Measurements from ENCODE around the gene CEP128. TPM values are rescaled to one million over a fixed set of nuclear protein-coding genes. Genes with fewer than 3 reads are reported as not detected.

Gene CEP128
- total RNA-seq, 4 donors from 2014 or later = 1.9 to 9.7 (median 4.0) TPM

DNA sequence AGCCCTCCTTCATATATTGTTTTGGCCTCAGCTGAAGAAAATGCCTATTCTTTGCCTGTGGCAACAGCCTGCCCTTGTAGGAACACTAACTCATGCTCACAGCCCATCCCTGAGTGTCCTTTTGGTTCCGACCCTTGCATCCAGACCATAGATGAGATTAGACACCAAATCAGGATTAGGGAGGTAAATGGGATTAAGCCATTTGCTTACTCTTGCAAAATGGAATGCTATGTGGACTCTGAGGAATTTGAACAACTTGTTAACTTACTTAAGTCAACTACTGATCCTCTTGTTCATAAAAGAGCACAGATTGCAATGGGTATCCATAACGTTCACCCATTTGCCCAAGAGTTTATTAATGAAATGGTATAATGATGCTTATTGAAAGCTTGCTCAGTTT lies 41.2 kb upstream of the CEP128 start:
- WGBS, 2 donors (ENCODE audit: low coverage in 1 of 2) = 86 to 88% methylated on average over 2 of the region's 2 CpGs
- Histone ChIP-seq H3K27ac (no peak overlapping the region), H3K36me3 (no peaks in the 10 kb centered on the region), H3K4me1 (peaks cover 0 to 10% (median 2%) of the 10 kb centered on the region in 4 donors), H3K27me3 (peaks cover 8% of the 10 kb centered on the region), H3K9me3 (no peaks in the 10 kb centered on the region), H3K4me3 (no peak overlapping the region)
- in situ Hi-C loops (cut with MboI; ENCODE audit: low pct_ligation_motif_present in 1 of 4, low pct_unique_long_range_greater_than_20kb in 1 of 4, low sequenced_read_pairs in 3 of 4) (loop anchor here in 3 of 4 donors (25.0 kb wide), 1 partner anchor 480 kb away; no protein-coding TSS in a partner anchor), intact Hi-C loops (cut with DNase I; ENCODE audit: low total_unique reads) (no loop called here)
- DNase-seq = no peak
- no peak for TF ChIP-seq EP300 (IDR thresholded peaks at IDR 0.05; ENCODE audit: low read depth)

- no peaks in the 10 kb centered on the region for H3K9me3 ChIP-seq
- peaks cover 0 to 11% (median 2%) of the 10 kb centered on the region in 4 donors for H3K4me1 ChIP-seq
- 85 to 100% methylated on average over 1 to 7 of the region's 7 CpGs for WGBS, 2 donors (ENCODE audit: low coverage in 1 of 2)
- H3K4me3 ChIP-seq = no peak overlapping the region
- H3K27me3 ChIP-seq = peaks cover 8% of the 10 kb centered on the region
- in situ Hi-C loops (cut with MboI; ENCODE audit: low pct_ligation_motif_present in 1 of 4, low pct_unique_long_range_greater_than_20kb in 1 of 4, low sequenced_read_pairs in 3 of 4) = loop anchor here in 3 of 4 donors (25.0 kb wide), 1 partner anchor 481 kb away; no protein-coding TSS in a partner anchor
- H3K36me3 ChIP-seq = no peaks in the 10 kb centered on the region
- TF ChIP-seq, protein P1, sequence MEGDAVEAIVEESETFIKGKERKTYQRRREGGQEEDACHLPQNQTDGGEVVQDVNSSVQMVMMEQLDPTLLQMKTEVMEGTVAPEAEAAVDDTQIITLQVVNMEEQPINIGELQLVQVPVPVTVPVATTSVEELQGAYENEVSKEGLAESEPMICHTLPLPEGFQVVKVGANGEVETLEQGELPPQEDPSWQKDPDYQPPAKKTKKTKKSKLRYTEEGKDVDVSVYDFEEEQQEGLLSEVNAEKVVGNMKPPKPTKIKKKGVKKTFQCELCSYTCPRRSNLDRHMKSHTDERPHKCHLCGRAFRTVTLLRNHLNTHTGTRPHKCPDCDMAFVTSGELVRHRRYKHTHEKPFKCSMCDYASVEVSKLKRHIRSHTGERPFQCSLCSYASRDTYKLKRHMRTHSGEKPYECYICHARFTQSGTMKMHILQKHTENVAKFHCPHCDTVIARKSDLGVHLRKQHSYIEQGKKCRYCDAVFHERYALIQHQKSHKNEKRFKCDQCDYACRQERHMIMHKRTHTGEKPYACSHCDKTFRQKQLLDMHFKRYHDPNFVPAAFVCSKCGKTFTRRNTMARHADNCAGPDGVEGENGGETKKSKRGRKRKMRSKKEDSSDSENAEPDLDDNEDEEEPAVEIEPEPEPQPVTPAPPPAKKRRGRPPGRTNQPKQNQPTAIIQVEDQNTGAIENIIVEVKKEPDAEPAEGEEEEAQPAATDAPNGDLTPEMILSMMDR (IDR thresholded peaks at IDR 0.05) = no peak
- TF ChIP-seq POLR2AphosphoS5 (IDR thresholded peaks at IDR 0.05) = no peak
- no peak for TF ChIP-seq POLR2A (IDR thresholded peaks at IDR 0.05)
- no peak for TF ChIP-seq EP300 (IDR thresholded peaks at IDR 0.05; ENCODE audit: low read depth)
- DNase-seq = no peak
- H3K27ac ChIP-seq = no peak overlapping the region
- intact Hi-C loops (cut with DNase I; ENCODE audit: low total_unique reads) = no loop called here
These were observed 40.1 kb upstream of the CEP128 start for GRCh38 chr14:80981673-80982072.

GRCh38 chr14:80981156-80981555 lies 39.6 kb upstream of the CEP128 start:
- H3K9me3 ChIP-seq = no peaks in the 10 kb centered on the region
- in situ Hi-C loops (cut with MboI; ENCODE audit: low pct_ligation_motif_present in 1 of 4, low pct_unique_long_range_greater_than_20kb in 1 of 4, low sequenced_read_pairs in 3 of 4) = loop anchor here in 3 of 4 donors (25.0 kb wide), 1 partner anchor 481 kb away; no protein-coding TSS in a partner anchor
- 42 to 46% methylated on average over 3 of the region's 3 CpGs for WGBS, 2 donors (ENCODE audit: low coverage in 1 of 2)

GRCh38 chr14:80979951-80980350 lies 38.4 kb upstream of the CEP128 start:
- 88 to 100% methylated on average over 2 of the region's 2 CpGs for WGBS, 2 donors (ENCODE audit: low coverage in 1 of 2)
- DNase-seq = no peak
- in situ Hi-C loops (cut with MboI; ENCODE audit: low pct_ligation_motif_present in 1 of 4, low pct_unique_long_range_greater_than_20kb in 1 of 4, low sequenced_read_pairs in 3 of 4) (loop anchor here in 3 of 4 donors (25.0 kb wide), 1 partner anchor 482 kb away; no protein-coding TSS in a partner anchor), intact Hi-C loops (cut with DNase I; ENCODE audit: low total_unique reads) (no loop called here)
- H3K36me3 ChIP-seq = no peaks in the 10 kb centered on the region
- TF ChIP-seq POLR2A (IDR thresholded peaks at IDR 0.05) = no peak
- TF ChIP-seq EP300 (IDR thresholded peaks at IDR 0.05; ENCODE audit: low read depth) = no peak
- no peak for TF ChIP-seq POLR2AphosphoS5 (IDR thresholded peaks at IDR 0.05)
- TF ChIP-seq, protein P1 (IDR thresholded peaks at IDR 0.05) = no peak
- no peaks in the 10 kb centered on the region for H3K9me3 ChIP-seq
- peaks cover 0 to 14% (median 2%) of the 10 kb centered on the region in 4 donors for H3K4me1 ChIP-seq
- no peak overlapping the region for H3K27ac ChIP-seq
- H3K27me3 ChIP-seq = peaks cover 4% of the 10 kb centered on the region
- no peak overlapping the region for H3K4me3 ChIP-seq

More at GRCh38 chr14:80981156-80981555, 39.6 kb upstream of the CEP128 start:
- intact Hi-C loops (cut with DNase I; ENCODE audit: low total_unique reads) = no loop called here
- Histone ChIP-seq H3K36me3 (no peaks in the 10 kb centered on the region), H3K27me3 (peaks cover 5% of the 10 kb centered on the region), H3K4me3 (no peak overlapping the region), H3K4me1 (peaks cover 0 to 14% (median 2%) of the 10 kb centered on the region in 4 donors), H3K27ac (no peak overlapping the region)
- DNase-seq = no peak
- no peak for TF ChIP-seq POLR2AphosphoS5 (IDR thresholded peaks at IDR 0.05)
- no peak for TF ChIP-seq POLR2A (IDR thresholded peaks at IDR 0.05)
- TF ChIP-seq, protein P1 (IDR thresholded peaks at IDR 0.05) = no peak
- no peak for TF ChIP-seq EP300 (IDR thresholded peaks at IDR 0.05; ENCODE audit: low read depth)

Data from transverse colon (tissue), 4 donors.